NCI-H1930 (cell line): ENCODE measurements around the gene KLHL14.

Source experiments
- DNase-seq, 2 experiments: peaks; one replicate each; lab custom pipeline; 2025; lab: John Stamatoyannopoulos, UW

KLHL14 gene

DNA sequence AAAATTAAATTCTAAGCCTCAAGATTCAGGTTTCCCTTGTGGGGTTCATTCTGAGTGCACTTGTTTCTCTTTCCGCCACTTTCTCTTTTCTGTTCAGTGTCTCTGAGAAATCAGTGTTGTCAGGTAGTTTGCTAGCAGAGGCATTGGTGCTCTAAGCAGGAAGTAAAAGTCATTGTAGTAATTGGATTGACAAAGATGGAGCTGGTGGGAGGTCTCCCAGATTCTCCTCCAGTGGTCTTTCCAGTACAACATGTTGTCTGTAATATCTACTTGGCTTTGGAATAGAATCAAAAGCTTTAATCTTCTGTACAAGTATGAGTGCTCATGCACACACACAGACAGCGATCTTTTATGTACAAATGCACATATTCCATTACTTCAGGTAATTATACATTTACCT, 135.6 kb downstream of the KLHL14 start:
- DNase-seq = no peak

DNA sequence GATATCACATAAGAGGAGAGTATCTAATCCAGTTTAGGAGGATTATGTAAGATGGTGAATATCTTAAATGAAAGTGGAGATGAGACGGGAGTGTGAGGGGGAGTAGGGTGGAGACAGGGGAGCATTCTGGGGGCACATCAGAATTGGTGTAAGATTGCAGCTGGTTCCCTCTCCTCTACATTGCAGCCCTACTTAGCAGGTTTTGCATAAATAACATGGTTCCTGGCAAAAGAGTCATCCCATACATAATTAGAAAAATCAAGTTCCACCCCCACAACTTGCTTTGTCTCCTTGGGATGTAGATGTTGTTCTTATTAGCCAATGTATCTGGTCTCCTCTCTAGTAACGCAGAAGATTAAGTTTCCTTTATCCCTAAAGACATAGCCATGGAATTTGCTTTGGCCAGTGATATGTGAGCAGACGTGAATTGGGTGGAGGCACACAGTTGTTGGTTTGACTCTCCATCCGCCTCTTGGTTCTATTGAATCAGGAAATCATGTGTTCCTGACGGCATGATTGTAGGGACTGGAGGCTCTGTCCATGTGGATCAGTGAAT, 137.9 kb downstream of the KLHL14 start:
- DNase-seq = no peak

DNA sequence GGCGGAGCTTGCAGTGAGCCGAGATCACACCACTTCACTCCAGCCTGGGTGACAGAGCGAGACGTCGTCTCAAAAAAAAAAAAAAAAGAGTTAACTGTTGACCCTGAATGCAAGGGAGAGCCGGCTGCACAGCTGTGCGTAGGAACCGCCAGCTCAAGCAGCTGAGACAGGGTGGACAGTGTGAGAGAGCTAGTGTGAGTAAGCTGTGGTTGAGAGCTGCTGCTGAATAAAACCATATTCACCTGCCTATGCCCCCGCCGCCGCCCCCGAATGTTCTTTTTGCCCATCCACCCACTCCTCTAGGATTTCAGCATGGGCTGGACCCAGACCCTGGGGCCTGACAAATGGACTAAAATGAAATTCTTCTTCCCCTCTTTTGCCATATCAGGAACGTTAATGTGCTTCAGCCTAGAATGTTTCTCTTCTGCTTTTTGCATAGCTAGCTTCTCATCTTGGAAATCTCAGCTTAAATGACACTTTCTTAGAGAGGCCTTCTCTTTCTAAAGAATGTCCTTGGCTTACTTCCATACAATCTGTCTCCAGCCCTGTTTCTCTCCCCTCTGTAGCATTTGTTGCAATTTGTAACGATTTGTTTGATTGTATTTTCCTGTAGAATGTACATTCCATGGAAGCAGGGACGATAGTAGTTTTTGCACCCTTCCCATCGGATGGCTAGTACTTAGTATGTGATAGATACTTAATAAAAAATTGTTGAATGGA, 142.7 kb downstream of the KLHL14 start:
- no peak for DNase-seq

- DNase-seq = no peak
These were observed 143.5 kb downstream of the KLHL14 start for GRCh38 chr18:32629292-32629691.

DNA sequence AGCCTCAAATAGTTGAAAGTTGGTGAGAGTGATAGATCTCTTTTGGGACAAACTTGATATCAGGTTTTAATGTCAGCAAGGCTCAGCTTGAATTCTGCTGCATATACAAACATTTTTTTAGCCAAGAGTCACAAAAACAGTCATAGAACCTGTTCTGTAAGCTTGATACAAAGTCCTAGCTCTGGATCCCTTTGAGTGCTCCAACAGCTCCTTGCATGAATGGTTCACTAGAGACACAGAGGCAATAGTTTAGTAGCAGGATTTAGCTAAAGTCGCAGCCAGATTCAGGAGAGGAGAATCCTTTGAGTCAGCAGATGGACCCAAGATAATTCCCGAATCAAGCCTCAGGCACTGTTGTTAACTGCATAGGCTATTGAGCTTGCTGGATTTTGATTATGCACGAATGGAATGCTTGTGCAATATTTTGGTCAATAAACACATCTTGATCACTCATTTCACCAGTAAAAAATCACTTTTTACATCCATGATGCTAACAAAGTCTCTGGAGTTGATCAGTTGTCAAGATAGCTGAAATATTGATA, 148.6 kb downstream of the KLHL14 start:
- no peak for DNase-seq

DNA sequence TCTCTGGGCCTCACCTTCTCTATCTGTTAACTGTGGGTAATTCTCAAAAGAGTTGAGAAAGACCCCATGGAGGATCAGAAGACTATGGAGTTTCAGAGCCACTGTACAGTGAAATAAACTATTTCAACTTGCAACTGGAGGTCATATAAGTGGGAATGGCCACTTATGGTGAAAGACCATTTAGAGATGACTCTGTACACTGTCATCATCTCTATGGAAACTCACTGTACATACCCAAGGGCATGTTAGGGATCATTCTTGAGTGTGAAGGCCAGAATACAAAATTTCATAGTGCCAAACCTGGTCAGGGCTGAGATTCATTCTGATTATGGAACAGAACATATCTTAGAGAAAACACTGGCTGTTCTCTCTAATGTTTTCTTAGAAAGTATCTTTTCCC, 149.3 kb downstream of the KLHL14 start:
- no peak for DNase-seq
